HG02798 (cell line): ENCODE results near the gene YPEL3.

Source experiments
- ATAC-seq: cut with Tn5 transposase; IDR thresholded peaks from one replicate; pipeline ENCODE4 v1.9.1; 2021; ENCODE audit warnings: mild to moderate bottlenecking; ENCODE audit not compliant: unreplicated experiment, poor library complexity

The YPEL3 gene

DNA sequence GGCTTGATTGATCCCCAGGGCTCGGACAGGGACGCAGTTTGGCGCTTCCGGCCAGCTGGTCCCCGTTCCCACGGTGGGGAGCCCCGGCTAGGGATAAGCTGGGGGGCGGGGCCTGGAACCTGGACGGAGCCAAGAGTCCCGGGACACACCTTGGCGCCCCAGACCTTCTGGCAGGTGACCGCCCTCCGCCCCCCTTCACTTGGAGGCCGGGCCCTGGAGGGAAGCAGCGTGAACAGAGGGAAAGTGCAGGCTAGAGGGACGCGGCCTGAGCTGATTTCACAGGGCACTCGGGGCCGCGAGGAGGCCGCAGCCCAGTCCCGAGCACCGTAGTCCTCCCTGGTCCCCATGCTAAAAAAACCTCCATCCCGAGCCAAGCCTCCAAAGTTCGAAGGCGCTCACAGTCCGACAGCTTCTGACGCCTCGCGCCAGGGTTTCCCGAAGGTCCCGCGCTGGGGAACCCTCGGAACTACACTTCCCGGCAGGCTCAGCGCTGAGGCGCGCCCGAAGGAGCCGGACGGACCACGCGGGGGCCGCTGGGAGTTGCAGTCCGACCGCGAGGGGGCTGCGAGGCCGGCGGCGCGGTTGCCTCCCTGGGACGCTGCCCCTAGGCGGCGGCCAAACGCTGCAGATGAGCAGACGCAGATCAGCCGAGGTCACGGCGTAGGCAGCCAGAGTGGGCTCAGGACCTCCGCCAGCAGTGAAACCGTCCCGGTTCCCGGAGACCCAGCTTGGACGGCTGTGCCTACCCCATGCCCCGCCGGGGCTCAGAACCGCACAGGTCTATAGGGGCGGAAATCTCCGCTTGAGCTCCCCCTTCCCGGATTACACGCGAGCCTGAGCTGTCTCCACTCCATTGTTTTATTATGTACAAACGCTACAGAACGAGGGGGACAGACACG lies 4.3 kb downstream of the YPEL3 start, which contains the start of gene TBX6:
TBX6 (minus strand) TSS at position 451 of the 899 bp plus-strand sequence. CDS start 731 bp downstream, outside the sequence.
- peak; percentile 75 for ATAC-seq

DNA sequence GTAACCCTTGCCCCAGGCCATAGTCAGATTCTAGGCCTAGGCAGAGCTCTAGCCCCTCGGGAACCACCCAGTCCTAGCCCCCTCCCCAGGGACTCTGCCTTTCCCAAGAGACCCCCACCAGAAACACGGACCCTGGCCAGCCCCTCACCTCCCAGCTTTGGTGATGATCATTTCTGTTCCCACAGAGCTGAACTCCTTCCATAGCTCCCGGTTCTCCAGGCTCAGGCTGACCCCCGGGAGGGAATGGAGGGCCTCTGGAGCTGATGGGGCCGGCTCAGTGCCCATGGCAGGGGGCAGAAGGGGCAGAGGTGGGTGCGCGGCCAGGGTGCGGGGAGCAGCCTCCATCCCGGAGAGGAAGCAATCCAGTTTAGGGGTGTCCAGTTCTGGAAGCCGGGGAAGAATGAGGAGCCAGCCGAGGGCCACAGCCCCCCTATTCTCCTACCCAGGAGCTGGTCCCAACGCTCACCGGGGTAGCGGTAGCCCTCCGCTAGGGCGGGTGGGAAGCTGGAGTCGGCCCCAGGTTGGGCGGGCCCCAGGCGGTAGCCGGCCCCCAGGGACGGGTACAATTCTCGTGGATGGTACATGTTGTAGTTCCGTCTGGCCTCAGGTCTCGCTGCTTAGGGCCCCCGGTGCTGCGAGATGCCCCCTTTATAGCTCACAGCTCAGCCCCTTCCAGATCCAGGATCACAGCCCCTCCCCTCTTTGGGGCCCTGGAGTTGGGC lies 5.2 kb downstream of the YPEL3 start:
- ATAC-seq: no peak

DNA sequence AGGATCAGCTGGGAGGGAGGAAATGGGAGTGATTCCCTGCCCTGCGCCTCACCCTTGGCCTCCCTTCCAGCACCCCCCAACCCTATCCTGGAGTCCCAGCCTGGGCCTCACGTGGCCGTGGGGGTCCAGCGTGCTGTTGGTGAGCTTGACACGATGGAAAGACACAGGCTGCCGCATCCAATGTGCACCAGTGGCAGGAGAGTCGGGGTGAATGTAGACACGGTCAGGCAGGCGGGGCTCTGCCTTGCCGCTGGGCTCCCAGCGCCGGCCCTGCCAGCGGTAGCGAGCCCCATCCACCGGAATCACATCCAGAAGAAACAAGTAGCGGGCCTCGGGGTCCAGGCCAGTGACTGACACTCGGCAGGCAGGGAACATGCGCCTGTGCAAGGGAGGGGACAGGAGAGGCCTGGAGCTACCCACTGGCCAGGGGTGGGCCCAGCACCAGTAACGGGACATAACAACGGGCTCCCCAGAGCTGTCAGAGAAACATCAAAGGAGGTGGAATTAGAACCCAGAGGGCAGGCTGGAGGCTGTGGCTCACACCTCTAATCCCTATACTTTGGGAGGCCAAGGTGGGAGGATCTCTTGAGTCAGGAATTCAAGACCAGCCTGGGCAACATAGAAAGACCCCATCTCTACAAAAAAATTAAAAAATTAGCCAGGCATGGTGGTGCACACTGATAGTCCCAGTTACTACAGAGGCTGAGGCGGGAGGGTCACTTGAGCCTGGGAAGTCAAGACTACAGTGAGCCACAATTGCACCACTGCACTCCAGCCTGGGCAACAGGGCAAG lies 7.0 kb downstream of the YPEL3 start:
- ATAC-seq: no peak

DNA sequence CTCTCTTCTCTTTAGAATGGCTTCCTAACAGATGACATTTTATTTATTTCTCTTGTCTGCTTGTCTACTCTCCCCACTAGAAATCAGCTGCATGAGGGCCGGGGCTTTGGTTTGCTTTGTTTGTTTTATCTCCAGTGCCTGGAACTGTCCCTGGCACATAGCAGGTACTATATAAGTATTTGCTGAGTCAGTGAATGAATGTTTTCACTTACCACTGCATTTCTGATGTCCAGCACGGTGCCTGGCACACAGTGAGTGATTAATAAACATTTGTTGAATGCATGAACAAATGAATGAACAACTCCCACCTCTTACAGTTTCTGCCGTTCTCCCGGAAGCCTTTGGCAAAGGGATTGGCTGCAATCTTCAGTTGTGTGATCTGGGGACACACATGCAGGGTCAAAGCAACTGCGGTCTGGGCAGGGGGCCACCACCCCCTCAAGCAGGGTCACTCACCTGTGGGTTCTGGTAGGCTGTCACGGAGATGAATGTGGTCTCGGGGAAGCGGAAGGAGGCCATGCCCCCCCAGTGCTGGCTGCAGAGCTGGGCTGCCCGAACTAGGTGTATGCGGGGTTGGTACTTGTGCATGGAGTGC lies 7.7 kb downstream of the YPEL3 start:
- no peak for ATAC-seq

DNA sequence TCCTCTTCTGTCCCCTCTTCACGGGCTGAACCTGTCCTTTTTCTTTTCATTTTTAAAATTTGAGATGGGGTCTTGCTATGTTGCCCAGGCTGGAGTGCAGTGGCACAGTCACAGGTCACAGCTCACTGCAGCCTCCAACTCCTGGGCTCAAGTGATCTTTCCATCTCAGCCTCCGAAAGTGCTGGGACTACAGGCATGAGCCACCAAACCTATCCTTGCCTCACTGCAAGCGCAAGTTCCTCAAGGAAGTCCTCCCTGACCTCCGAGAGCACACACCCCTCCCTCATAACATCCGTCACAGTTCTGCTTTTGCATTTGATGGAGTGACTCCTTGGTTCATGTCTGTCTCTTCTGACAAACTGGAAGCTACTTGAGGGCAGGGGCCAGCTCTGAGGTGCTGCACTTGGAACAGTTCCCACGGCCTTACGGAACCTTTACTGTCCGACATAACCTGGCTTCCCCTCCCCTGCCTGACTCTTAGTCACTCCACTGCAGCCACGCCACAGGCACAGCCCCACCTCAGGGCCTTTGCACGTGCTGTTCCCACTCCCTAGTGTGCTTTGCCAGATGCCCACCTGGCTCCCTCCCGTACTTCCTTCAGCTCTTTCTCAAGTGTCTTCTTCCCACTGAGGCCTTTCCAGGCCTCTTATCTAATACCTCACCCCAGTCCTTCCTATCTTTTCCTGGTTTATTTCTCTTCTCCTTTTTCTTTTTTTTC lies 8.7 kb downstream of the YPEL3 start:
- no peak for ATAC-seq

DNA sequence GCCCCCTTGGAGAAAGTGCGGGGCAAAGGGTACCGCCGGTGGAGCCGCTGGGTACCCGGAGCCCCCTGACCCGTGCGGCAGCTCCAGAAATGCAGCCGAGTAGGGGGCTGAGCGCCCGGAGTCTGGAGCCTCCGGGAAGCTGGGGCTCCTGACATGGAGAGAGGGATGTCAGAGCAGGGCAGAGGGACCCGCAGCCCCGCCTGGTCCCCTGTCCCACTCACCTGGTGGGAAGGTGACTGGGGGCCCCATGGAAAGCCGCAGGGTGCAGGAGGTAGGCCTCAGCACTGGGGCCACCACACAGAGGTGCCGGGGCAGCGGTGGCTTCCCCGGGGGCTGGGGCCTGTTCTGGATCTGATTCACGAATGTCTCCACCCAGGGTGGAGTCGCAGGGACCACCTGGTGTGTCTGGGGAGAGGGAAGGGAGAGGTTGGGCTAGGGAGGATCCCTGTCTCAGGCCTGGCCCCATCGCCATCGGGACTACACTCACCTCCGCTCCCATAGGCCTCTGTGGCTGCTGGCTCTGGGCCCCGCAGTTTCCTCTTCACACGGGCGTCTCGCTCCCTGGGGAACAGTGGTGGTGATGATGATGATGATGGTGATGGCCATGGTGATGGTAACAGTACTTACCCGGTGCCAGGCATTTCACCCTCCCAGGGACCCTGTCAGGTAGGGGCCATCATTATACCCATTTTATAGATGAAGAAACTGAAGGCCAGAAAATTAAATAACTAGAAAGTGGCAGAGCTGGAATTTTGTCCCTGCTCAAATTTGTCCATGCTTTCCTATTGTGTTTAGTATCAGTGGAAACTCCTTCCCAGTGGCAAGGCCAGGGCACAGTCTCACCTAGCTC lies 9.5 kb downstream of the YPEL3 start:
- ATAC-seq: no peak

DNA sequence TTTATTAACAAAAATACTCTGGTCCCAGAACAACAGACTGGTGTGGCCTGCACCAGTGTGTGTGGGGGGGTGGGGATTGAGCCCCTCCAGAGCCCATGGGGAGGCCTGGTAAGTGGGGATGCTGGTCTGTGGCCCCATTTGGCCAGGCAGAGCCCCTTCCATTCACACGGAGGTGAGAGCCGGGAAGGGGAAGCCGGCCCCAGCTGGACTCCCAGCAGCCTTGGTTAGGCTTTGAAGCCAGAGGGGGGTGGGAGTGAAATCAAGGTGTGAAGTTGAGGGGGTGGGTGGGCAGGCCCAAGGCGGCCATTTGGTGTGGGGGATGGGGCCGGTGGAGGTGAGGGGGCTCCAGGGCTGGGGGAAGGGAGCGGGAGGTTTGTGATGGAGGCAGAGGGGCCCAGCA lies 10.2 kb downstream of the YPEL3 start:
- no peak for ATAC-seq

DNA sequence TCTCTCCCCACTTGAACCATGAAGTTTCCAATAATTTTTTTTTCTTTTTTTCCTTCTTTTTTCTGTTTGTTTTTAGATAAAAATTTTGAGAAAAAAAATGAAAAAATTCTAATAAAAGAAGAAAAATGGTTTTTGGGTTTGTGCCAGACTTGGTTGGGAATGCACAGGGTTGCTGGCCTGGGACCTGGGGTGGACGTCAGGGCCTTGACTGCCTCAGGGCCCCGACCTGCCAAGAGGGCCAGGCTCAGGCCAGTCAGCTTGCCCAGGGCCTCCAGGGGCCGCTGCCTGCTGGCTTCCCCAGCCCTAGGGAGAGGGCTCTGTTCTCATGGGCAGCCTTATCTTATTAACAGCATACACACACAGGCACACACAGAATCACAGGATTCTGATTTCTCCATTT lies 10.8 kb downstream of the YPEL3 start:
- no peak for ATAC-seq

DNA sequence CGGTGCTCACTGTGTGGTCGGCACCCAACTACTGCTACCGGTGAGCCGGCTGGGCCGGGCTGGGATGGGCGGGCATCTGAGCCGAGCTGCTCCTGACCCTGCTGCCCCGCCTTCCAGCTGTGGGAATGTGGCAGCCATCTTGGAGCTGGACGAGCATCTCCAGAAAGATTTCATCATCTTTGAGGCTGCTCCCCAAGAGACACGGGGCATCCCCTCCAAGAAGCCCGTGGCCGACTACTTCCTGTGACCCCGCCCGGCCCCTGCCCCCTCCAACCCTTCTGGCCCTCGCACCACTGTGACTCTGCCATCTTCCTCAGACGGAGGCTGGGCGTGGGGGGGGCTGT lies 11.2 kb downstream of the YPEL3 start:
- ATAC-seq: no peak

DNA sequence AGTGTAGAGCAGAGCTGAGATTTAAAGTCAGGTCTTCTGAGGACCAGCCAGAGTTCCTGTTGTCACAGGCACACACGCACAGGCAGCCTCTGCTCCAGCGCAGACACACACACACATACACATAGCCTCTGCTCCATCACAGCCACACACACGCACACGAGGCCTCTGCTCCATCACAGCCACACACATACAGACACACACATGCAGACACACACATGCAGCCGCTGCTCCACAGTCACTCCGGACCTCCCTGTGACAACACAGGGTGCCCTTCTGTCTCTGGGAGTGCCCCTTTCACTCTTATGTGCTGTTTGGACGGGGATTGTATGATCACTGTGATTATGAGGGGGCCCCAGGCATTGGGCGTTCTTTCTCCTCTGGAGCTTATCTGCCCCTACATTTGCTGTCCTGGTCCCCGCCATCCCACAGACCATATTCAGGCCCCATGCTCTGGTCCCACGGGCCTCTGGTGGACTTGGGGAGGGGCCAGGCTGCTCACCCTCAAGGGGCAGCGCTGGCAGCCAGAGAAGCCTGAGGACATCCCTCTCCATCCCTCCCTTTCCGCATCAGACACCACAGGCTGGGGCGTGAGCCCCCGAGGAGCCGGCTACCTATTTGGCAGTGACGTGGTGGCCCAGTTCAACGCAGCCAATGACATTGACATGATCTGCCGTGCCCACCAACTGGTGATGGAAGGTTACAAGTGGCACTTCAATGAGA lies 11.8 kb downstream of the YPEL3 start:
- ATAC-seq: no peak

DNA sequence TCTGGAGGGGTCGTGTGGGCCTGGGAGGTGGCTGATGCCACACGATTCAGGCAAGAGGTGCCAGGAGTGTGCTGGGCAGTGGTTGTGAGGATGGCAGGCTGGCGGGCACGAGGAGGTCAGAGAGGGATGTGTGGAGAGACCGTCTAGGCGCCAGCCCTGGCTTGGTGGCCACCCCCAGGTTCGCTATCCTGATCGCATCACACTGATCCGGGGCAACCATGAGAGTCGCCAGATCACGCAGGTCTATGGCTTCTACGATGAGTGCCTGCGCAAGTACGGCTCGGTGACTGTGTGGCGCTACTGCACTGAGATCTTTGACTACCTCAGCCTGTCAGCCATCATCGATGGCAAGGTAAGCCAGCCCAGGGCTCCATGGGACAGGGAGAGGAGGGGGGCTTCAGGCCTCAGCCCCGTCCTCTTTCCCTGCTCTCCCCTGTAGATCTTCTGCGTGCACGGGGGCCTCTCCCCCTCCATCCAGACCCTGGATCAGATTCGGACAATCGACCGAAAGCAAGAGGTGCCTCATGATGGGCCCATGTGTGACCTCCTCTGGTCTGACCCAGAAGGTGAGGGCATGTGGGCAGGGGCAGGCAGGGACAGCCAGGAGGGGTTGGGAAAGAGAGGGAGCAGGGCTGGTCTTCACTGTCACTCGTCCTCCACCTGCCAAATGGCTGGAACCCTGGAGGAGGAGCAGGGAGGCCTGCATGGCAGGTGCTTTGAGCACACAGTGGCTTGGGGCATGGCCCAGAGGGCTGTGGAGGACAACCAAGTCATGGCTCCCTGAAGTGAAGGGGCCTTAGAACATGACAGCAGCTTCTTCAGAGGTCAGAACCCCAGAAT lies 12.6 kb downstream of the YPEL3 start:
- ATAC-seq: no peak

DNA sequence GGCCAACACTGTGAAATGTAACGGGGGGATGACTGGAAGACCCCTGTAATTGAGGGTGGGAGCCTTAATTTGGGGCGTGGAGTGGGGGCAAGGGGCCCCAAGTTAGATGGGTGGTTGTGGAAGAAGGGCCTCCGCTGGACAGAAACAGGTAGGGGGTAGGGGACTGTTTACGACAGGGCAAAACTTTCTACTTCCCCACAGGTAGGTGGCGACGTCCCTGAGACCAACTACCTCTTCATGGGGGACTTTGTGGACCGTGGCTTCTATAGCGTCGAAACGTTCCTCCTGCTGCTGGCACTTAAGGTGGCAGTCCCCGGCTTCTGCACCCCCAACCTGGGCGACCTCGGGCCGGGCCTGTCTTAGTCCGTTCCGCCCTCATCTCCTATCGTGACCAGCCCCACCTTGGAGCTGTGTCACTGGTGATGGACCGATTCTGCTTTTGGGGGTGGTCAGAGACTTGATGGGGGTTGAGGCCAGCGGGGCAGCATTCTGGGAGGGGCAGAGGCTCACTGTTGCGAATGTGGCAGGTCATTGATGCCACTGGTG lies 13.4 kb downstream of the YPEL3 start:
- no peak for ATAC-seq

DNA sequence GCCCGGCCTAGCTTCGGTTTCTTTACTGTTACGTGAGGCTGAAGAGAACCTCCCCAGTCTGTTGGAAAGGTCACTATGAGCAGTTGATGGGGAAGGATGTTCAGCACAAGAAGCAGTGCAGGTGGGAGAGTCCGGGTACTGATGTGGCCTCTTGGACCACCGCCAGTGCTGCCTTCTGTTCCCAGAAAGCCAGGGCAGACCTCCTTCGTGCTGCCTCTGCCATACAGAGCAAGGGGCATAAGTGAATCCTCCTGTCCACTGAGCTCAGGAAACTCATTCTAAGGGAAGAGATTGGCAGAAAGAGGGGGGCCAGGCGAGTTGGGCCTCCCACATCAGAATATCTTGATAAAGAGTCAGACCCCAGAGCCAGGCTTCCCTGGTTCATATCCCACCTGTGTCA lies 16.5 kb downstream of the YPEL3 start:
- ATAC-seq: no peak

DNA sequence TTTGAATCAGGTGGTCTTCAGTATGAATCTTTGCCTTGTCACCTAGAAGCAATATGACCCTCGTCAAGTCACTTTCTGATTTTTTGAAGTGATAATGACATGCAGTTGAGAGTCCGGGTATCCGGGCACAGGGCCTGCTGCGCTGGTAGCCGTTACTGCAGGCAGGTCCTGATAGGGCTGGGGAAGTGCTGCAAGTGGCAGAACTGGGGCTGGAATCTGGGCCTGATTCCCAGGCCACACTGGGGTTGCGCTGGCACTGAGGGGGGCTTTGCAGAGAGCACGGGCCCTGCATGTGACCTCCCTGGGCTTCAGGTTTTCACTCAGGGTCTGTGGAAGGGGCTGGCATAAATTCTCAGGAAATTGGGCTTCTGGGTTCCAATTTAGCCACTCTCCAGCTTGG lies 17.3 kb downstream of the YPEL3 start:
- ATAC-seq: no peak

DNA sequence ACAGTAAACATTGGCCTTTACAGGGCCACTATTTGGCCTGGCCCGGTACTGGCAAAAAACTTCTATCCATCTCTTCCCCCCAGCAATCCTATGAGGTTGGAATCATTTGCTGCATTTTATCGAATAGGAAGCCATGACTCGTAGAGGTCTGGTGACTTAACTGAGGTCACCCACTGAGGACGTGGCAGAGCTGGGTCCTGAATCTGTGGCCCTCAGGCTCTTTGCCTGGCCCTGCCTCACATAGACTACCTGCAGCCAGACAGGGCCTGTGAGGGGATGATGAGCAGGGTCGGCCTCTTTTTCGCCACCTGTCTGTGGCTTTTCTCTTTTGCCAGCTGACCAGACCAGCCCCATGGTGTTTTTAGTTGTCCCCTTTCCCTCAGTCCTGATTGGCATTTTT lies 18.4 kb downstream of the YPEL3 start:
- ATAC-seq: no peak

DNA sequence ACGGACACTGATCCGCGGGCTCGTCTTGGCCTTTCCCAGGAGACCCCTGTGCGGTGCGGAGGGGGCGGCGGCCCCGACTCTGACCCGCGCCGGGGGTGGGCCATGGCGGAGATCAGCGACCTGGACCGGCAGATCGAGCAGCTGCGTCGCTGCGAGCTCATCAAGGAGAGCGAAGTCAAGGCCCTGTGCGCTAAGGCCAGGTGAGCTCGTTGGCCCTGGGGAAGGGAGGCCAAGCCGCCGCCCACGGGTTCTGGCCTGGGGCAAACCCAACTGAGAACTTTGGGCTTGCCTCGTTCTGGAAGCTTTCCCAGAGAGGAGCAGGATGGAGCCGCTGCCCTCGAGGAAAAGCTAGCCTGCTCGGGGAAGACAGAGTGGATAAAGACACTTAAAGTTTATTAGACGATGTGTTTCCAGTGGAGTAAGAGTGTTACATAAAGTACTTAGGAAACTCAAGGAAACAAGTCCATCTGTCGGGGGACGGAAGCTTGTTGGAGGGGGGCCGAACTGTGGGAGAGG lies 19.7 kb downstream of the YPEL3 start:
- peak; percentile 14 for ATAC-seq
